GM19193 (cell line): ENCODE data around the gene KCNMB2.

Experiments
- POLR2A ChIP-seq: IDR thresholded peaks from 4 replicates; pipeline ENCODE4 v1.6.1; 2011; ENCODE audit not compliant: insufficient read depth, insufficient read length; ENCODE audit errors: extremely low read depth

Gene KCNMB2

GRCh38 chr3:178603735-178604134 lies 67.5 kb downstream of the KCNMB2 start:
- no peak for TF ChIP-seq POLR2A

- no peak for TF ChIP-seq POLR2A
Measured at GRCh38 chr3:178618197-178618596, 82.0 kb downstream of the KCNMB2 start.

- no peak for TF ChIP-seq POLR2A
Measured at GRCh38 chr3:178618896-178619295, 82.7 kb downstream of the KCNMB2 start.

GRCh38 chr3:178623666-178624255 lies 87.5 kb downstream of the KCNMB2 start:
- TF ChIP-seq POLR2A = no peak

- TF ChIP-seq POLR2A = no peak
Measured at GRCh38 chr3:178624276-178624675, 88.0 kb downstream of the KCNMB2 start.

GRCh38 chr3:178625053-178625600 lies 88.9 kb downstream of the KCNMB2 start:
- no peak for TF ChIP-seq POLR2A

- no peak for TF ChIP-seq POLR2A
Measured at GRCh38 chr3:178628037-178628436, 91.8 kb downstream of the KCNMB2 start.

- TF ChIP-seq POLR2A = no peak
Measured at GRCh38 chr3:178629430-178630178, 93.4 kb downstream of the KCNMB2 start.

- no peak for TF ChIP-seq POLR2A
Measured at GRCh38 chr3:178631950-178632349, 95.7 kb downstream of the KCNMB2 start.

GRCh38 chr3:178634975-178635374 lies 98.7 kb downstream of the KCNMB2 start:
- no peak for TF ChIP-seq POLR2A

- TF ChIP-seq POLR2A = no peak
Measured at GRCh38 chr3:178637802-178638201, 101.6 kb downstream of the KCNMB2 start.

- no peak for TF ChIP-seq POLR2A
Measured at GRCh38 chr3:178645503-178645902, 109.3 kb downstream of the KCNMB2 start.

GRCh38 chr3:178646186-178646862 lies 110.1 kb downstream of the KCNMB2 start:
- no peak for TF ChIP-seq POLR2A

- TF ChIP-seq POLR2A = no peak
Measured at GRCh38 chr3:178655488-178655887, 119.3 kb downstream of the KCNMB2 start.

- TF ChIP-seq POLR2A = no peak
Measured at GRCh38 chr3:178658694-178659325, 122.6 kb downstream of the KCNMB2 start.
